Kidney (tissue), 14 donors: ENCODE data around the gene AFG1L. TPM values are rescaled to one million over a fixed set of nuclear protein-coding genes. Genes with fewer than 3 reads are reported as not detected.
A peak's percentile ranks its signal among the peaks of the same experiment; 100 is the strongest.

Experiments
- DNase-seq, 5 donors: peaks; one replicate each; pipeline ENCODE4 v3.0.0-alpha.2; 2013 to 2020
- FAIRE-seq: peaks from 2 replicates; lab custom pipeline; 2012; peaks lifted over from hg19 to GRCh38; lab: Jason Lieb, UNC
- H3K27ac ChIP-seq, 2 donors: one replicate each; pipeline ENCODE4 v1.7.0; 2013; ENCODE audit warnings: low read depth in 2 of 2, low read length in 2 of 2, inconsistent platforms in 1 of 2
- H3K27me3 ChIP-seq: one replicate; pipeline ENCODE4 v1.7.1; 2013; ENCODE audit warnings: low read length, inconsistent platforms; ENCODE audit not compliant: control insufficient read depth, insufficient read depth
- H3K36me3 ChIP-seq, 3 donors: one replicate each; pipeline versions ENCODE4 v1.7.0 to v1.7.1; 2013; ENCODE audit warnings: low read length in 3 of 3, control low read depth in 1 of 3, inconsistent platforms in 1 of 3; ENCODE audit not compliant: insufficient read depth in 3 of 3, control insufficient read depth in 2 of 3
- H3K4me1 ChIP-seq, 3 donors: one replicate each; pipeline versions ENCODE4 v1.7.0 to v1.7.1; 2013; ENCODE audit warnings: low read length in 3 of 3, inconsistent platforms in 1 of 3, low read depth in 1 of 3; ENCODE audit not compliant: control insufficient read depth in 2 of 3, insufficient read depth in 2 of 3
- H3K4me3 ChIP-seq, 3 donors: one replicate each; pipeline versions ENCODE4 v1.7.0 to v1.8.1; 2013; ENCODE audit warnings: low read length in 3 of 3, control low read depth in 1 of 3, inconsistent platforms in 1 of 3
- H3K9ac ChIP-seq, 3 donors: one replicate each; pipeline versions ENCODE4 v1.7.0 to v1.7.1; 2013; ENCODE audit warnings: low read length in 3 of 3, control low read depth in 1 of 3, inconsistent platforms in 1 of 3
- H3K9me3 ChIP-seq, 3 donors: one replicate each; pipeline versions ENCODE4 v1.7.0 to v1.7.1; 2013; ENCODE audit warnings: low read length in 3 of 3, control low read depth in 1 of 3, inconsistent platforms in 1 of 3; ENCODE audit not compliant: control insufficient read depth in 2 of 3, insufficient read depth in 1 of 3
- intact Hi-C: fragments of 100-400 bp; cut with DNase I; formaldehyde crosslinking; loops from one replicate; pipeline ENCODE4 v1.11.1; 2022
- polyA plus RNA-seq: library from polyadenylated mRNA; stranded (reverse); fragments of 350-450 nt; fragmentation: Illumina TruSeq; extraction: RNeasy Lipid Tissue Mini Kit (QIAGEN cat#74804); gene quantifications from one replicate; pipeline ENCODE4 v1.2.3, GENCODE V29; 2014; ENCODE audit warnings: low read depth, low replicate concordance; ENCODE audit not compliant: insufficient read depth
- total RNA-seq: library from RNA; stranded (reverse); fragmentation: NEBNext Ultra II Directional; extraction: Animal tissue kit (Norgen Biotek cat#: 25700); gene quantifications from one replicate; pipeline ENCODE4 v1.2.1, GENCODE V29; 2021
- TF ChIP-seq, protein P1 (sequence below): IDR thresholded peaks from 3 replicates; pipeline ENCODE4 v1.5.1; 2012; ENCODE audit warnings: mild to moderate bottlenecking, moderate library complexity, borderline replicate concordance; ENCODE audit not compliant: insufficient read depth; ENCODE audit errors: extremely low read depth
- donor health status: control.
- donor health status: control.
- donor health status: control.
- donor health status: control.
- donor health status: control.
- donor health status: DM: yes; HTN: yes; CAD: no.
- donor health status: Normal renal cell carcinoma (clear cell type).

AFG1L gene
- total and polyA plus RNA-seq, 2 donors from 2014 or later, result 6.8 to 7.0 TPM

DNA sequence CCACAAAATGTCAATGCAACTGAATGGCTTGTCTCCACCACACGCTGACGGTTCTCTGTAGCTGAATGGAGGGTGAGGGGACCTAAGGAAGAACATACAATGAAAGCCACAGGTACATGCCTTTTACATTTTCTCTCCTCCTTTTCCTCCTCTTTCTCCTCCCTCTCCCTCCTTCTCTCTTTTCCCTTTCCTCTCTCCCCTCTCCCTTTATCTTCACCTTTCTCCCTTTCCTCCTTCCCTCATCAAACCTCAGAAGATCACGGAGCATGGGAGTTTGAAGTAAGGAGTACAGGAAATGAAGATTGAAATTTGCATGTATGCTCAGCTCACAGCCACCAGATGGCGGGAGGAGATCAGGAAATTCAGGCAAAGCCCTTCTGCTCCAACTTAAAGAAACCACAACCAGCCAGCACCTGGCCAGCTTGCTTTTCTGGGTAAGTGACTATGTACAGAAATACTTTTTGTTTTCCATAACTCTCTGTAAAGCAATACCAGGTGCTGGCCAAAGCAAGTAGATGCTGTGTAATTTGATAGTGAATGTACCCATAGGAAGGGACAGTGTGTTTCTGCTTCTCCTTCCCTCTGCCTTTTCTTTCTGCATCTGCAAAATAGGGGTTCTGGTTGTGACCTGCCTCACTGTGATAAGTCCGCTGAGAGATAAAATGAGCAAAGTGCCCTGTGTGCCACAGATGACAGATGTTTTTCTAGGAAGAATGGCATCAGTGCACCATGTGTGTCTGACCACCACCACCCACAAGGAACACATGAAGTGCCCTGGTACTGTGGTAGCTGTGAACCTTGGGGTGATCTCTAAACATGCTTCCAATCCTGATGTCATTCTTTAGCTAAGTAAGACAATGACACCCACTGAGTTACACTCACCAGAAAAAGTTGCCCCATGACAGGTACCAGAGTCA is 247.2 kb downstream of the AFG1L start:
- Histone ChIP-seq H3K9ac (no peak overlapping the region), H3K27ac (no peak overlapping the region), H3K4me1 (peaks cover 0 to 8% (median 6%) of the 10 kb centered on the region in 3 donors), H3K9me3 (no peaks in the 10 kb centered on the region), H3K4me3 (no peak overlapping the region), H3K27me3 (no peaks in the 10 kb centered on the region), H3K36me3 (no peaks in the 10 kb centered on the region)
- FAIRE-seq (peak; percentile 95), DNase-seq (peak; percentile 69 to 91 (median 82))
- intact Hi-C loops, result loop anchor here (5.0 kb wide), 1 partner anchor 530 kb away; no protein-coding TSS in a partner anchor
- TF ChIP-seq, protein P1, sequence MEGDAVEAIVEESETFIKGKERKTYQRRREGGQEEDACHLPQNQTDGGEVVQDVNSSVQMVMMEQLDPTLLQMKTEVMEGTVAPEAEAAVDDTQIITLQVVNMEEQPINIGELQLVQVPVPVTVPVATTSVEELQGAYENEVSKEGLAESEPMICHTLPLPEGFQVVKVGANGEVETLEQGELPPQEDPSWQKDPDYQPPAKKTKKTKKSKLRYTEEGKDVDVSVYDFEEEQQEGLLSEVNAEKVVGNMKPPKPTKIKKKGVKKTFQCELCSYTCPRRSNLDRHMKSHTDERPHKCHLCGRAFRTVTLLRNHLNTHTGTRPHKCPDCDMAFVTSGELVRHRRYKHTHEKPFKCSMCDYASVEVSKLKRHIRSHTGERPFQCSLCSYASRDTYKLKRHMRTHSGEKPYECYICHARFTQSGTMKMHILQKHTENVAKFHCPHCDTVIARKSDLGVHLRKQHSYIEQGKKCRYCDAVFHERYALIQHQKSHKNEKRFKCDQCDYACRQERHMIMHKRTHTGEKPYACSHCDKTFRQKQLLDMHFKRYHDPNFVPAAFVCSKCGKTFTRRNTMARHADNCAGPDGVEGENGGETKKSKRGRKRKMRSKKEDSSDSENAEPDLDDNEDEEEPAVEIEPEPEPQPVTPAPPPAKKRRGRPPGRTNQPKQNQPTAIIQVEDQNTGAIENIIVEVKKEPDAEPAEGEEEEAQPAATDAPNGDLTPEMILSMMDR, result peak; percentile 96

DNA sequence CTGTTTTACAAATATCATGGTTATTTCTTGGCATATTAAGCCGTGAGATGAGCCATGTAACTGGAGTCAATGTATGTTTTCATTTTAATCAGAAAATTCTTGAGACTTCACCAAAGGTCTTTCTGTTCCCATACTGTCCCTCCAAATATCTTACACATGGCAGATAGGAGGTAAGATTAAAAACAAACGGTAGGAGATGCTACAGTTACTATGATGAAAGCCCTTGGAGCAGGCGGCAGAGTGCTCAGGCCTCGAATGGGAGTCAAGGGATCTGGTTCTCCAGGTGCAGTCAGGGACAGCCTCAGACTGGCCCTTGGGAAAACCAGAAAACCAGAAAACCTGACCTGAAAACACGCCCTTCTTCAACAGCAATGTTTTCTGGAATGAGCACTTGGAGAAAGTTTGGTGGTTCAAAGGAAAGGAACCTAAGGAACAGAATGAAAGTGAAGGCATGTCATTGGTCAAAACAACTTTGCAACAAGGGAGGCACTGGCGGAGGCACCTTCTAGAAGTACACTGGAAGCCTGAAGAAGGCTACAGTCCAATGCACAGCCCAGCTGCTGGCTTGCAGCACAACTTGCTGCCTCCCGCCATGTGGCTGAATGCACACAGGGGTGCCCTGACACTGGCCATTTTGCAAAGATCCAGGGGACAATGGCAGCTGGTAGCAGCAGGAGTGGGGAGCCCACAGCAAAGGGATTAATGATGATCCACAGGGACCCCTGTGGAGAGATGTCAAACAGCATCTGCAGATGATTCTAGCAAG is 248.5 kb downstream of the AFG1L start:
- Histone ChIP-seq H3K4me3 (no peak overlapping the region), H3K4me1 (peaks cover 0 to 8% (median 6%) of the 10 kb centered on the region in 3 donors), H3K9ac (no peak overlapping the region), H3K27me3 (no peaks in the 10 kb centered on the region), H3K27ac (no peak overlapping the region), H3K36me3 (no peaks in the 10 kb centered on the region), H3K9me3 (no peaks in the 10 kb centered on the region)
- FAIRE-seq, result no peak
- no peak for DNase-seq
- intact Hi-C loops, result loop anchor here (5.0 kb wide), 1 partner anchor 529 kb away; no protein-coding TSS in a partner anchor
- TF ChIP-seq, protein P1, result no peak

- TF ChIP-seq, protein P1, result no peak
- Histone ChIP-seq H3K27me3 (no peaks in the 10 kb centered on the region), H3K4me3 (no peak overlapping the region), H3K27ac (no peak overlapping the region), H3K9ac (no peak overlapping the region), H3K4me1 (peaks cover 0 to 8% (median 6%) of the 10 kb centered on the region in 3 donors), H3K9me3 (no peaks in the 10 kb centered on the region), H3K36me3 (no peaks in the 10 kb centered on the region)
- FAIRE-seq, result no peak
- DNase-seq, result no peak
- intact Hi-C loops, result loop anchor here (5.0 kb wide), 2 partner anchors 343 to 528 kb away; no protein-coding TSS in a partner anchor
Measured at GRCh38 chr6:108544606-108545005, 249.8 kb downstream of the AFG1L start.
